ENCODE measurements around the gene C1QTNF6. TPM values are rescaled to one million over a fixed set of nuclear protein-coding genes. Genes with fewer than 3 reads are reported as not detected.

The C1QTNF6 gene
- total RNA-seq, 1 experiment from 2014 or later, result 15.2 TPM

- TF ChIP-seq ELF1 (IDR thresholded peaks at IDR 0.05; ENCODE audit: borderline replicate concordance, low read depth), result no peak
- TF ChIP-seq YY1 (IDR thresholded peaks at IDR 0.05; ENCODE audit: extremely low read depth, insufficient replicate concordance, low read depth, low read length), result no peak
- TF ChIP-seq CBX3 (IDR thresholded peaks at IDR 0.05; ENCODE audit: low read depth), result no peak
- TF ChIP-seq POLR2A (IDR thresholded peaks at IDR 0.05; ENCODE audit: borderline replicate concordance, extremely low read depth, insufficient read depth, insufficient read length), result no peak
- TF ChIP-seq SP1 (IDR thresholded peaks at IDR 0.05; ENCODE audit: low read depth), result no peak
- no peak for TF ChIP-seq ZFX (IDR thresholded peaks at IDR 0.05)
- TF ChIP-seq RAD21 (IDR thresholded peaks at IDR 0.05; ENCODE audit: low read depth), result no peak
- peak; percentile 82 for TF ChIP-seq MAX (IDR thresholded peaks at IDR 0.05)
- no peak for TF ChIP-seq TCF7L2 (IDR thresholded peaks at IDR 0.05; ENCODE audit: borderline replicate concordance, extremely low read depth, insufficient read depth, insufficient read length)
Measured at GRCh38 chr22:37157516-37158285, 30.3 kb downstream of the C1QTNF6 start.

More at GRCh38 chr22:37157516-37158285, 30.3 kb downstream of the C1QTNF6 start:
- Histone ChIP-seq H3K4me3 (replicated peaks in 1 of 2; ENCODE audit: low read depth in 1 of 2, low read length in 2 of 2) (no peak overlapping the region), H3K4me1 (ENCODE audit: control insufficient read depth in 1 of 2, insufficient read depth in 2 of 2, low read length in 2 of 2) (peaks cover 23 to 45% of the 10 kb centered on the region in 2 experiments), H3K9me3 (ENCODE audit: control insufficient read depth in 1 of 2, insufficient read depth in 1 of 2, low read depth in 1 of 2, low read length in 2 of 2) (peaks cover 0 to 4% of the 10 kb centered on the region in 2 experiments; a peak in 1 of 4 replicates), H4K20me1 (ENCODE audit: insufficient read depth) (no peaks in the 10 kb centered on the region), H3K9ac (ENCODE audit: low read length) (no peak overlapping the region), H3K36me3 (ENCODE audit: control insufficient read depth in 1 of 2, insufficient read depth in 2 of 2, low read length in 2 of 2) (no peaks in the 10 kb centered on the region), H3K27ac (ENCODE audit: low read depth, low read length) (peak overlapping the region; percentile 5; the same call in 1 of the 2 replicates), H3K27me3 (ENCODE audit: insufficient read depth, low read length) (no peaks in the 10 kb centered on the region), H3K4me2 (ENCODE audit: low read length) (peak overlapping the region; percentile 41), H2AFZ (ENCODE audit: low read depth, low read length, poor library complexity, severe bottlenecking) (no peak overlapping the region), H3K79me2 (ENCODE audit: insufficient read depth, low read length) (no peaks in the 10 kb centered on the region), H3K9me2 (ENCODE audit: insufficient read depth) (no peaks in the 10 kb centered on the region)
- ATAC-seq (peak; percentile 57), DNase-seq (ENCODE audit: low read depth, low spot score) (peak; percentile 56)
- ChIA-PET RAD21 (ENCODE audit: low non-redundant PET in 1 of 2, low total read pairs in 2 of 2, uncharacterized antibody in 2 of 2, unreplicated experiment in 2 of 2) (no interaction called here), POLR2A (interaction anchor here (1.1 to 1.9 kb wide), 2 partner anchors 29 to 40 kb away, joined by 3 to 6 read pairs; no protein-coding TSS in a partner anchor), CTCF (interaction anchor here (0.7 to 1.5 kb wide), 2 partner anchors 40 to 42 kb away, joined by 3 to 5 read pairs; no protein-coding TSS in a partner anchor)
- intact Hi-C loops (cut with micrococcal nuclease), result no loop called here
- BruUV-seq (replicated peaks), result no TSS peak

Measured in HCT116 (cell line).